ENCODE results near the gene STARD3.

The STARD3 gene

DNA sequence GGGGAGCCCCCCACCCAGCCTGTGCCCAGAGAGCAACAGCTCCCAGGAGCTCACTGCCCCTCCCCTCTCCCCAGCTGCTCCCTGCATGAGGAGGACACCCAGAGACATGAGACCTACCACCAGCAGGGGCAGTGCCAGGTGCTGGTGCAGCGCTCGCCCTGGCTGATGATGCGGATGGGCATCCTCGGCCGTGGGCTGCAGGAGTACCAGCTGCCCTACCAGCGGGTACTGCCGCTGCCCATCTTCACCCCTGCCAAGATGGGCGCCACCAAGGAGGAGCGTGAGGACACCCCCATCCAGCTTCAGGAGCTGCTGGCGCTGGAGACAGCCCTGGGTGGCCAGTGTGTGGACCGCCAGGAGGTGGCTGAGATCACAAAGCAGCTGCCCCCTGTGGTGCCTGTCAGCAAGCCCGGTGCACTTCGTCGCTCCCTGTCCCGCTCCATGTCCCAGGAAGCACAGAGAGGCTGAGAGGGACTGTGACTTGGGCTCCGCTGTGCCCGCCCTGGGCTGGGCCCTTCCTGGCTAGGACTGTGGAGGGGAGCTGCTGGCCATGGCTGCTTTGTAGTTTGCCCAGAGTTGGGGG is 28.8 kb downstream of the STARD3 start:
- H3K4me1 ChIP-seq (ENCODE audit: control insufficient read depth, insufficient read depth, low read length, poor library complexity, severe bottlenecking) = peaks cover 17% of the 10 kb centered on the region
- H3K36me3 ChIP-seq (ENCODE audit: control insufficient read depth, insufficient read depth, low read length) = peaks cover 22% of the 10 kb centered on the region
- DNase-seq = no peak
- no peak overlapping the region for H3K27ac ChIP-seq (ENCODE audit: insufficient read depth, low read length, poor library complexity, severe bottlenecking)
- H3K9me3 ChIP-seq (ENCODE audit: control insufficient read depth, low read length) = no peaks in the 10 kb centered on the region
- peaks cover 9% of the 10 kb centered on the region for H3K27me3 ChIP-seq (replicated peaks; ENCODE audit: control insufficient read depth, insufficient read depth, low read length, poor library complexity, severe bottlenecking)
- no peak overlapping the region for H3K4me3 ChIP-seq (ENCODE audit: insufficient read depth, low read depth, low read length, poor library complexity, severe bottlenecking)

DNA sequence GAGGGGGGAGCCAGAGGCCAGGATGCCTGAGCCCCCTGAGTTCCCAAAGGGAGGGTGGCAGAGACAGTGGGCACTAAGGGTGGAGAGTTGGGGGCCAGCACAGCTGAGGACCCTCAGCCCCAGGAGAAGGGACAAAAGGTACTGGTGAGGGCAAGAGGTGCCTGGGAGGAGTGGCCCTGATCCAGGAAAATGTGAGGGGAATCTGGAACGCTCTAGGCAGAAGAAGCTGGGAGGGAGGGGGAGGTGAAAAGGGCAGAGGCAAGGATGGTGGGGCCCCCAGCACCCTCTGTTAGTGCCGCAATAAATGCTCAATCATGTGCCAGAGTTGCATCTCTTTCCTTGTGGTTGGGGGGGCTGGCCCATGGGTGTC is 29.3 kb downstream of the STARD3 start:
- H3K27me3 ChIP-seq (replicated peaks; ENCODE audit: control insufficient read depth, insufficient read depth, low read length, poor library complexity, severe bottlenecking) = peaks cover 13% of the 10 kb centered on the region
- H3K27ac ChIP-seq (ENCODE audit: insufficient read depth, low read length, poor library complexity, severe bottlenecking) = no peak overlapping the region

GRCh38 chr17:39666601-39667261 is 29.8 kb downstream of the STARD3 start:
- no peak overlapping the region for H3K4me3 ChIP-seq (ENCODE audit: insufficient read depth, low read depth, low read length, poor library complexity, severe bottlenecking)
- DNase-seq = no peak
- H3K27me3 ChIP-seq (replicated peaks; ENCODE audit: control insufficient read depth, insufficient read depth, low read length, poor library complexity, severe bottlenecking) = peaks cover 15% of the 10 kb centered on the region
- no peaks in the 10 kb centered on the region for H3K9me3 ChIP-seq (ENCODE audit: control insufficient read depth, low read length)
- H3K36me3 ChIP-seq (ENCODE audit: control insufficient read depth, insufficient read depth, low read length) = peaks cover 12% of the 10 kb centered on the region
- peaks cover 17% of the 10 kb centered on the region for H3K4me1 ChIP-seq (ENCODE audit: control insufficient read depth, insufficient read depth, low read length, poor library complexity, severe bottlenecking)
- H3K27ac ChIP-seq (ENCODE audit: insufficient read depth, low read length, poor library complexity, severe bottlenecking) = no peak overlapping the region

More for the DNA sequence above, 29.3 kb downstream of the STARD3 start:
- H3K4me3 ChIP-seq (ENCODE audit: insufficient read depth, low read depth, low read length, poor library complexity, severe bottlenecking) = no peak overlapping the region
- no peaks in the 10 kb centered on the region for H3K9me3 ChIP-seq (ENCODE audit: control insufficient read depth, low read length)
- peaks cover 17% of the 10 kb centered on the region for H3K36me3 ChIP-seq (ENCODE audit: control insufficient read depth, insufficient read depth, low read length)
- peaks cover 17% of the 10 kb centered on the region for H3K4me1 ChIP-seq (ENCODE audit: control insufficient read depth, insufficient read depth, low read length, poor library complexity, severe bottlenecking)
- no peak for DNase-seq

- H3K27me3 ChIP-seq (replicated peaks; ENCODE audit: control insufficient read depth, insufficient read depth, low read length, poor library complexity, severe bottlenecking) = peaks cover 15% of the 10 kb centered on the region
- H3K27ac ChIP-seq (ENCODE audit: insufficient read depth, low read length, poor library complexity, severe bottlenecking) = no peak overlapping the region
- peak overlapping the region; percentile 59 for H3K4me3 ChIP-seq (ENCODE audit: insufficient read depth, low read depth, low read length, poor library complexity, severe bottlenecking)
- peaks cover 5% of the 10 kb centered on the region for H3K36me3 ChIP-seq (ENCODE audit: control insufficient read depth, insufficient read depth, low read length)
- no peaks in the 10 kb centered on the region for H3K9me3 ChIP-seq (ENCODE audit: control insufficient read depth, low read length)
- no peak for DNase-seq
- H3K4me1 ChIP-seq (ENCODE audit: control insufficient read depth, insufficient read depth, low read length, poor library complexity, severe bottlenecking) = peaks cover 17% of the 10 kb centered on the region
Measured at GRCh38 chr17:39667262-39667944, 30.5 kb downstream of the STARD3 start.

DNA sequence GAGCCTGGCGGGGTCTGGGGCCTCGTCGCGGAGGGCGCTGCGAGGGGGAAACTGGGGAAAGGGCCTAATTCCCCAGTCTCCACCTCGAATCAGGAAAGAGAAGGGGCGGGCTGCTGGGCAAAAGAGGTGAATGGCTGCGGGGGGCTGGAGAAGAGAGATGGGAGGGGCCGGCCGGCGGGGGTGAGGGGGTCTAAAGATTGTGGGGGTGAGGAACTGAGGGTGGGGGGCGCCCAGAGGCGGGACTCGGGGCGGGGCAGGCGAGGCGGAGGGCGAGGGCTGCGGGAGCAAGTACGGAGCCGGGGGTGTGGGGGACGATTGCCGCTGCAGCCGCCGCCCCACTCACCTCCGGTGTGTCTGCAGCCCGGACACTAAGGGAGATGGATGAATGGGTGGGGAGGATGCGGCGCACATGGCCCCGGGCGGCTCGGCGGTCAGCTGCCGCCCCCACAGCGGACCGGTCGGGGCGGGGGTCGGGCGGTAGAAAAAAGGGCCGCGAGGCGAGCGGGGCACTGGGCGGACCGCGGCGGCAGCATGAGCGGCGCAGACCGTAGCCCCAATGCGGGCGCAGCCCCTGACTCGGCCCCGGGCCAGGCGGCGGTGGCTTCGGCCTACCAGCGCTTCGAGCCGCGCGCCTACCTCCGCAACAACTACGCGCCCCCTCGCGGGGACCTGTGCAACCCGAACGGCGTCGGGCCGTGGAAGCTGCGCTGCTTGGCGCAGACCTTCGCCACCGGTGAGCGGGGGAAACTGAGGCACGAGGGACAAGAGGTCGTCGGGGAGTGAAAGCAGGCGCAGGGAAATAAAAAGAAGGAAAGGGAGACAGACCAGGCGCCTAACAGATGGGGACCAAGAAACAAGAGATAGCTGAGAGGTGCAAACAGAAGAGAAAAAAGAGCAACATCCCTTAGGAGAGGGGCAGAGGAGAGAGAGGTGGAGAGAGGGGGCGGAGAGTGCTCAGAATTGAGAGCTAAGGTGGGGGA is 31.3 kb downstream of the STARD3 start, which contains the start of gene PNMT:
TSS of gene PNMT (plus strand) at position 509 of the 980 bp plus-strand sequence. CDS start at position 532, 23 bp downstream.
- H3K4me3 ChIP-seq (ENCODE audit: insufficient read depth, low read depth, low read length, poor library complexity, severe bottlenecking) = peak within 1 kb of the TSS; percentile 59
- no peak within 1 kb of the TSS for H3K27ac ChIP-seq (ENCODE audit: insufficient read depth, low read length, poor library complexity, severe bottlenecking)
- peak; percentile 16 to 44 (median 17) for DNase-seq
- H3K4me1 ChIP-seq (ENCODE audit: control insufficient read depth, insufficient read depth, low read length, poor library complexity, severe bottlenecking) = peaks cover 17% of the 10 kb centered on the region
- no peaks in the 10 kb centered on the region for H3K36me3 ChIP-seq (ENCODE audit: control insufficient read depth, insufficient read depth, low read length)
- no peaks in the 10 kb centered on the region for H3K9me3 ChIP-seq (ENCODE audit: control insufficient read depth, low read length)
- H3K27me3 ChIP-seq (replicated peaks; ENCODE audit: control insufficient read depth, insufficient read depth, low read length, poor library complexity, severe bottlenecking) = peaks cover 15% of the 10 kb centered on the region

DNA sequence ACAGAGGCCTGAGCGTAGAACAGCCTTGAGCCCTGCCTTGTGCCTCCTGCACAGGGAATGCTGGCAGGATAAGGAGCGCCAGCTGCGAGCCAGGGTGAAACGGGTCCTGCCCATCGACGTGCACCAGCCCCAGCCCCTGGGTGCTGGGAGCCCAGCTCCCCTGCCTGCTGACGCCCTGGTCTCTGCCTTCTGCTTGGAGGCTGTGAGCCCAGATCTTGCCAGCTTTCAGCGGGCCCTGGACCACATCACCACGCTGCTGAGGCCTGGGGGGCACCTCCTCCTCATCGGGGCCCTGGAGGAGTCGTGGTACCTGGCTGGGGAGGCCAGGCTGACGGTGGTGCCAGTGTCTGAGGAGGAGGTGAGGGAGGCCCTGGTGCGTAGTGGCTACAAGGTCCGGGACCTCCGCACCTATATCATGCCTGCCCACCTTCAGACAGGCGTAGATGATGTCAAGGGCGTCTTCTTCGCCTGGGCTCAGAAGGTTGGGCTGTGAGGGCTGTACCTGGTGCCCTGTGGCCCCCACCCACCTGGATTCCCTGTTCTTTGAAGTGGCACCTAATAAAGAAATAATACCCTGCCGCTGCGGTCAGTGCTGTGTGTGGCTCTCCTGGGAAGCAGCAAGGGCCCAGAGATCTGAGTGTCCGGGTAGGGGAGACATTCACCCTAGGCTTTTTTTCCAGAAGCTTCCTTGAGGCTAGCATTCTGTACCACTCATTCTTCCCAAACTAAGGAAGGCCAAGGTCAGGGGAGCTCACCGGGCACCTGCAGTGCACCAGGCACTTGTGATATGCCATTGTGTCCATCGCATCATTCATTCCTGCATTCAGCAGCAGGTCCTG is 33.2 kb downstream of the STARD3 start:
- no peak overlapping the region for H3K27ac ChIP-seq (ENCODE audit: insufficient read depth, low read length, poor library complexity, severe bottlenecking)
- H3K9me3 ChIP-seq (ENCODE audit: control insufficient read depth, low read length) = no peaks in the 10 kb centered on the region
- no peak overlapping the region for H3K4me3 ChIP-seq (ENCODE audit: insufficient read depth, low read depth, low read length, poor library complexity, severe bottlenecking)
- H3K36me3 ChIP-seq (ENCODE audit: control insufficient read depth, insufficient read depth, low read length) = no peaks in the 10 kb centered on the region
- DNase-seq = no peak
- peaks cover 17% of the 10 kb centered on the region for H3K4me1 ChIP-seq (ENCODE audit: control insufficient read depth, insufficient read depth, low read length, poor library complexity, severe bottlenecking)
- H3K27me3 ChIP-seq (replicated peaks; ENCODE audit: control insufficient read depth, insufficient read depth, low read length, poor library complexity, severe bottlenecking) = peaks cover 15% of the 10 kb centered on the region

DNA sequence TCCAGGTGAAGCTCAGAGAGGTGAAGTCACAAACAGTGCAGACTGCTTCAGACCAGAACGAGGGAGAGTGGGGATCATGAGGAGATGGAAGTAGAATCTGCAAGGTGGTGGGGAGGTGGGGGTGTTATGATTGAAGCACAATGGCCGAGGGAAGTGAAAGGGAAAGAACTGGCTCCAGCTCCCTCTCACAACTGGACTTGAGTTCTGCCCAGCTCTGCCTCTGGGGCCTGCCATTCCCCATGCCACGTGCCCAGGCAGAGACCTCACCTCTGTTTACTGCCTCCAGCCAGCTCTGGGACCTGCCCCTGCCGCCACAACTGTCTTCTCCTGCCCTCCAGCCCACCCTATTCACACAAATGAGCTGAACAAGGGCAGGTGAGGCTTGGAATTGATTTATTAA is 33.8 kb downstream of the STARD3 start:
- Histone ChIP-seq H3K4me1 (ENCODE audit: control insufficient read depth, insufficient read depth, low read length, poor library complexity, severe bottlenecking) (peaks cover 17% of the 10 kb centered on the region), H3K27me3 (replicated peaks; ENCODE audit: control insufficient read depth, insufficient read depth, low read length, poor library complexity, severe bottlenecking) (peaks cover 15% of the 10 kb centered on the region), H3K9me3 (ENCODE audit: control insufficient read depth, low read length) (no peaks in the 10 kb centered on the region), H3K36me3 (ENCODE audit: control insufficient read depth, insufficient read depth, low read length) (no peaks in the 10 kb centered on the region), H3K27ac (ENCODE audit: insufficient read depth, low read length, poor library complexity, severe bottlenecking) (no peak overlapping the region), H3K4me3 (ENCODE audit: insufficient read depth, low read depth, low read length, poor library complexity, severe bottlenecking) (no peak overlapping the region)
- DNase-seq = no peak

DNA sequence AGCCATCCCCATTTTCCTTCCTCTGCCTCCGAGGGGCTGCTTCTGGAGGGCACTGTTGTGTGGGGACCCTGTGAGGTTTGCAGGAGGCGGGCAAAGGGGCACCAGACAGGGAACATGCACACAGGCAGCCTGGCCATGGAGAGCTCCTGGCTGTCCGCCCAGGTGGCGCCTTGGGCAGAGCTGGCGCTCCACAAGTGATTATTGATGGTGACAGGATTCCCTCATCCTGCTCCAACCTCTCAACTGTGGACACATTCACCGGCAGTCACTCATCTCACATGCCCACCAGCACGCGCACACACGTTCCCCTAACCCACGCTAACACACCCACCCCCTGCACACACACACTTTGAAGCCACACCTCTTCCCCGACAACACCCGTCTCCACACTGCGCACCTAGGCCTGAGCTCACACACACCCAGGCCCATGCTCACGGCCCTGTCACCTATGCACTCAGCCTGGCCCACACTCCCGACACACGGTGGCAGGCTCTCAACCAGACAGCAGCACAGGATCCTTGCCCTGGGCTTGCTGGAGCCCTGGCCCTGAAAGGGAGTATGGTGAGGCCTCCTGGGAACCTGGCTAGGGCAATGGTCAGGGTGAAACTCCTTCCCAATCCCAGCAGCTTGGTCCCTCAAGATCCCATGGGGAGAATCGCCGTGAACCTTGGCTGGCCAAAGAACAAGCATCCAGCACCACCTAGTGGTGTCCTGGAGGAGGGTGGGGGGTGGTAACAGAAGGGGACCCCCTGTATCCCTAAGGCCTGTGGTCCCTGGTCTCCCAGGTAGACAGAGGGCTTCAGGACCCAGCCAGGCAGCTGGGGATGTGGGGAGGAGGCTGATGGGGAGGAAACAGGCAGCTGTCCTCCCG is 34.9 kb downstream of the STARD3 start:
- H3K27me3 ChIP-seq (replicated peaks; ENCODE audit: control insufficient read depth, insufficient read depth, low read length, poor library complexity, severe bottlenecking) = peaks cover 12% of the 10 kb centered on the region
- H3K36me3 ChIP-seq (ENCODE audit: control insufficient read depth, insufficient read depth, low read length) = no peaks in the 10 kb centered on the region
- no peak for DNase-seq
- H3K27ac ChIP-seq (ENCODE audit: insufficient read depth, low read length, poor library complexity, severe bottlenecking) = no peak overlapping the region
- peaks cover 29% of the 10 kb centered on the region for H3K4me1 ChIP-seq (ENCODE audit: control insufficient read depth, insufficient read depth, low read length, poor library complexity, severe bottlenecking)
- no peak overlapping the region for H3K4me3 ChIP-seq (ENCODE audit: insufficient read depth, low read depth, low read length, poor library complexity, severe bottlenecking)
- H3K9me3 ChIP-seq (ENCODE audit: control insufficient read depth, low read length) = no peaks in the 10 kb centered on the region
